HG02938 (cell line): ENCODE data around the gene TCTN1.
"Not testable (repeated sequence)": the region's sequence is repeated elsewhere in the genome, so short reads cannot be mapped to it uniquely, and the experiment has no call there.

Experiments used
- ATAC-seq: cut with Tn5 transposase; IDR thresholded peaks from one replicate; pipeline ENCODE4 v1.9.1; 2021; ENCODE audit warnings: mild to moderate bottlenecking, moderate library complexity; ENCODE audit not compliant: unreplicated experiment

The TCTN1 gene

DNA sequence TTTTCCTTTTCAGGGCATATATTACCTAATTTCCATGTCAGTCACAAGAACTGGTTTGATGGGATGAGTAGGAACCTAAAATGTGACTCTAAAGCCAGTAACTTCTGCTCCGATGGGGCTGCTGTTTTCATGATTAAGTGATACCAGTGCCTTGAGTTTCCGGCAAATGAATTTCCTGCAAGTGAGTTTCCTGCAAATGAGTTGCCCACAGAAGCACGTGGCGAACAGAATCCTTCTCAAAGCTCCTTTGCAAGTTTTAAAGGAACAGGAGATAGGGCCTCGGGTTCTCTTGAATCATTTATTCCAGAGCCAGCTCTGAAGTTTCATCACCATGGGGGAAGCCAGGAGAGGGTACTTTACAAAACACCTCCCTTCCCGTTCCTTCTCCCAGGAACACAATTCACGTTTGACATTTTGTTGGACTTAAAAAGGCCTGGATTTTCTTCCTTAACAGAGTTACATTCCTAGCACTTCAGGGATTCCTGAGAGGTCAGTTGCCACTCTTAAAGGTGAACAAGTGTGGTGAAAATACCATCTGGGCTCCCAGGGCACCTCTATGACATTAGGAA lies 28.6 kb upstream of the TCTN1 start:
- ATAC-seq: no peak

DNA sequence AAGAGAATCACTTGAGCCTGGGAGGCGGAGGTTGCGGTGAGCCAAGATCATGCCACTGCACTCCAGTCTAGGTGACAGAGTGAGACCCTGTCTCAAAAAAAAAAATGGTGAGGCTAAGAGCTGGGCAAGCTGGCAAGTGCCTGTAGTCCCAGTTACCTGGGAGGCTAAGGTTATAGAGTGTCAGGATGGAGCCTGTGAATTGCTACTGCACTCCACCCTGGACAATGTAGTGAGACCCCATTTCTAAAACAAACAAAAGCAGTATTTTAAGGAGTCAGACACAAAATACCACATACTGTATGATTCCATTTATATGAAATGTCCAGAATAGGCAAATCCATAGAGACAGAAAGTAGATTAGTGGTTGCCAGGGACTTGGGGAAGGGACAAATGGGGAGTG lies 26.8 kb upstream of the TCTN1 start:
- ATAC-seq: not testable (repeated sequence)

DNA sequence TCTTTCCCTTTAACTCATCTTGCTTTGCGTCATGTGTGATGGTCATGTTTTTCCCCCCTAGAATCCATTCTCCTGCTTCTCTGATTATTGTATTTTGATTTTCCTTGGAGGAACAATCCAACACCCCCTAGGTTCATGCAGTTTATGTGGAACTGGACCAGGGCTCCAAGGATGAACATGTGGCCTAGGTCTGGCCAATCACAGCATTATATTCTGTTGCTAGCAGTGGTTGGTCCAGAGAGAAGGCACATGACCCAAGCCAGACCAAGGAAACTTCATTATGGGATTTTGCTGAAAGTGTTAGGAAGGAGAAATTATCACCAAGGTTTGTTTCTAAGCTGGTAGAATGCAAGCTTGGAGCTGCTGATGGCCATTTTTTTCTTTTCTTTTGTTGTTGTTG lies 23.9 kb upstream of the TCTN1 start:
- ATAC-seq: no peak

DNA sequence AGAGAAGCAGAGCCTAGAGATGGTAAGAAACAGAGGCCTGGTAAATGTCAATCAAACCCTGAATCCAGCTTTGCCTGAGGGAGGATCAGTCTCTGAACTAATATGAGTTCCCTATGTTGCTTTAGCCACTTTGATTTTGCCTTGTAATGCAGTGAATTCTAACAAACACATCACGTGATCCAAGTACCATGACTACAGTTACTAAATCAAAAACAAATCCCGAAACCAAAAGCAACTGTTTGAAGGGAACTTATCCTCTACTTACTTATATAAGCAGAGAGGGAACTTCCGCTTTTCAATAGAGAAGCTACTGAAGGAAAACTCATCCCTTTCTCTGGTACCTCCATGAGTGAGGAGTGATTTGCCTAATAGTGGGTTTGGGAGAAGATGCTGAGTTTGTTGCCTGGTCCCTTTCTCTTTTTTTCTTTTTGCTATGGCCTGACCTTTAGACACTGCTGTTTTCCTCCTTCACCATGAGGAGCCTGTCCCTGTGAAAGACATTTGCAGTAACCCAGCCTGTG lies 23.1 kb upstream of the TCTN1 start:
- peak; percentile 92 for ATAC-seq

DNA sequence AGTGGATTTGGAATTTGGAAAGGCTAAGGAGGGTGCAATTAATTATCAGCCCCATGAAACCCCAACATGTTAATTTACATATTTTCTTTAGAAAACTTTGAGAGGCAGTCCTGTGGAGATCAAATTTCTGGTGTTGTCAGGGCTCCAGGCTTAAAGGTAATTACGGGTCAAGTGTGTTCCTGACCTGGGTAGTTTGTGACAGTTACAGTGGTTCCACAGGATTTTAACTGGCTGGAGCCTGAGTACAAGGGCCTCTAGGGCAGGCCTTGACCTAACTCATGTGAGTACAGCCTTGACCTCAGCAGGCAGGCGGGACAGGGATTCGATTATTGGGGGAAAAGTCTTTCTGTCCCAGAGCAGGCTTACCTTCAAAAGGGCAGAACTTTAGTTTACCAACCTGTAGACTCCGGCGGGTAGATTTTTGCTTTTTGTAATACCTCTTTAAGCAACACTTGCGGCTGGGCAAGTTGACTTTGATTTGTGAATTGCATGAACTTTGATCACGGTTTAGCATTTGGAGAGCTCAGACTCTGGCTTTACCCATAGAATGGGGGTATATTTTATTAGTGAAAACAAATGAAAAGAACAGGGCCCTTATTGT lies 22.4 kb upstream of the TCTN1 start:
- no peak for ATAC-seq

DNA sequence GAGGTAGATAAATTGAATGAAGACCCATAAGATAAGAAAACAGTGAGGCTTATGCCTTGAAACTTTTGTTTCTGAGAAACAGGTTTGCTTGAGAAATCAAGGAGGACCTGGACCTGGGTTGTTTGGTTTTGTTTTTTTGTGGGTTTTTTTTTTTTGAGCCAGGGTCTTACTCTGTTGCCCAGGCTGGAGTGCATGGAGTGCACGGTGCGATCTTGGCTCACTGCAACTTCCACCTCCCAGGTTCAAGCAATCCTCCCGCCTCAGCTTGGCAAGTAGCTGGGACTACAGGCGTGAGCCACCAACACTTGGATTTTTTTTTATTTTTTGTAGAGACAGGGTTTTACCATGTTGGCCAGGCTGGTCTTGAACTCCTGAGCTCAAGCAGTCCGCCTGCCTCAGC lies 21.9 kb upstream of the TCTN1 start:
- no peak for ATAC-seq

DNA sequence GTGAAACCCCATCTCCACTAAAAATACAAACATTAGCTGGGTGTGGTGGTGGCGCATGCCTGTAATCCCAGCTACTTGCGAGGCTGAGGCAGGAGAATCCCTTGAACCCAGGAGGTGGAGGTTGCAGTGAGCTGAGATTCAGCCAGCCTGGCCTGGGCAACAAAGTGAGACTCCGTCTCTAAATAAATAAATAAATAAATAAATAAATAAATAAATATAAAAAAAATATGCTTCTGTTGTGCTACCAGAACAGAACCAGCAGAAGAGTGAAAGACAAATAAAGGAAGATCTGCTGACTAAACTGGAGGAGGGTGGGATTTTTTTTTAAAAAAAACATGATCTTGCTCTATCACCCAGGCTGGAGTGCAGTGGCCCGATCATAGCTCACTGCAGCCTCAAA lies 21.0 kb upstream of the TCTN1 start:
- not testable (repeated sequence) for ATAC-seq

DNA sequence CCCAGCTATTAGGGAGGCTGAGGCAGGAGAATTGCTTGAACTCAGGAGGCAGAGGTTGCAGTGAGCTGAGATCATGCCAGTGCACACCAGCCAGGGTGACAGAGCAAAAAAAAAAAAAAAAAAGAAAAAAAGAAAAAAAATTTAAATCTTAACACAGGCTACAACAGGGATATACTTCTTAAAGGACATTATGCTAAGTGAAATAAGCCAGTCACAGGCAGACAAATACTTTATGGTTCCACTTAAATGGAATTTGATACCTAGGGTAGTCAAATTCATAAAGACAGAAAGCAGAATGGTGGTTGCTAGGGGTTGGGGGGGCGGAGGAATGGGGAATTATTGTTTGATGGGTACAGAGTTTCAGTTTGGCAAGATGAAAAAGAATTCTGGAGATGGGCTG lies 16.0 kb upstream of the TCTN1 start:
- no peak for ATAC-seq

DNA sequence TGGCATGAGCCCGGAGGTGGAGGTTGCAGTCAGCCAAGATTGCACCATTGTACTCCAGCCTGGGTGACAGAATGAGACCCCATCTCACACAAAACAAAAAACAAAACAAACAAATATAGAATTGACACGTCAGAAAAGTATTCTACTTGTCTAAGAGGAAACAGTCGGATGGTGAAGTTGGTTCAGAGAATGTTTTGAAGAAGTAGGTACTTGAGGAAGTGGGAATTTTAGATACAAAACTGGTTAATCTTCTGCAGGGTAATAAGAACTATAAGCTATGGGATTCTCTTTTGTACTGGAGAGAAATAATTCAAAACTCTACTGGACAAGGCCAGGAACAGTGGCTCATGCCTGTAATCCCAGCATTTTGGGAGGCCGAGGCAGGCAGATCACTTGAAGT lies 14.6 kb upstream of the TCTN1 start:
- no peak for ATAC-seq

DNA sequence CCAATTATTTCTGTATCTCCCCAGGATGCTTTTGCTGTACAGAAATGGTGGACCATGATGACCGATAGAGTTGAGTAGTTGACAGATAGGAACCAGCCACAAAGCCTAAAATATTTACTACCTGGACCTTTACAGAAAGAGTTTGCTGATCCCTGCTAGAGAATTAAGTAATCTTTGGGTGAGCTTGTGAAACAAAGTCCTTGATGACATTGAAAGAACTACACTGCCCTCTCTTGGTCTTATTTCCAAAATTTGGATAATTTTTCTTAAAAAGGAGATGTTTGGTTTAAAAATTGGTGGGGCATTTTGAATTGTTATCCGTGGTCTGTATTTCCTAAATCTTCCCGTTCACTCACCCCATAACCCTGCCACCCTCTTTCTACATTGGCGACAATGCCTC lies 13.7 kb upstream of the TCTN1 start:
- no peak for ATAC-seq

DNA sequence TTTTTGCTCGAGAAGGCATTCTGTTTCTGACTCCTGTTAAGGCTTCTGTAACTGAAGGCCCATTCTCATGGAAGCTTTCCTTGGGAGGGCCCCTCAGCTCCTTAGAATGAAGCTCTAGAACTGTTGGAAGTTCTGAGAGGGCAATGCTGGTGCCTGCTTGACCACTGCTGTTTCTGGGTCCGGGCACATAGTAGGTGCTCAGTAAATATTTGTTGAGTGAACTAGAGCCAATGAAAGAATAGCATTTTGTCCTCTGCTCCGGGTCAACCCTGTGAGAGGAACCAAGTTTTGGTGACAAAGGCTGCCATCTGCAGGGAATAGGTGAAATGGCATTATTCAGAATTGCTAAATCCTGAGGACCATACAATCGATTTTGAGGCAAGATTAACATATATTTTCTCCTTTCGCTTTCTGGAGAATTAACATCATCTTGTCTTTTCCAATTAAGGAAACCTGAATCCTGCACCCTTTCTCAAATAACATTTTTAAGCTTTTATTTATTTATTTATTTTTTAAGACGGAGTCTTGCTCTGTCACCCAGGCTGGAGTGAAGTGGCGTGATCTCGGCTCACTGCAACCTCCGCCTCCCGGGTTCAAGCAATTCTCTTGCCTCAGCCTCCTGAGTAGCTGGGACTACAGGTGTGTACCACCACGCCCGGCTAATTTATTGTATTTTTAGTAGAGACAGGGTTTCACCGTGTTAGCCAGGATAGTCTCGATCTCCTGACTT lies 11.7 kb upstream of the TCTN1 start:
- not testable (repeated sequence) for ATAC-seq

DNA sequence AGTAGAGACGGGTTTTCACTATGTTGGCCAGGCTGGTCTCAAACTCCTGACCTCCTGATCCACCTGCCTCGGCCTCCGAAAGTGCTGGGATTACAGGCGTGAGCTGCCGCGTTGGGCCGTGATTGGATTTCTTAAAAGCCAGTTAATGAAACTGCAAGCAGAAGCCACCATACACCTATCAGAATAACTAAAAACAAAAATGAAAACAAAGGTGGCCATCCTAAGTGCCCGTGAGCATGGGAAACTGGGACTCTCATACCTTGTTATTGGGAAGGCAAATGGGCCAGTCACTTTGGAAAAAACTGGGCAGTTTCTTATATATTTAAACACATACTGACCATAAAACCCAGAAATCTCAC lies 7.7 kb upstream of the TCTN1 start:
- no peak for ATAC-seq

DNA sequence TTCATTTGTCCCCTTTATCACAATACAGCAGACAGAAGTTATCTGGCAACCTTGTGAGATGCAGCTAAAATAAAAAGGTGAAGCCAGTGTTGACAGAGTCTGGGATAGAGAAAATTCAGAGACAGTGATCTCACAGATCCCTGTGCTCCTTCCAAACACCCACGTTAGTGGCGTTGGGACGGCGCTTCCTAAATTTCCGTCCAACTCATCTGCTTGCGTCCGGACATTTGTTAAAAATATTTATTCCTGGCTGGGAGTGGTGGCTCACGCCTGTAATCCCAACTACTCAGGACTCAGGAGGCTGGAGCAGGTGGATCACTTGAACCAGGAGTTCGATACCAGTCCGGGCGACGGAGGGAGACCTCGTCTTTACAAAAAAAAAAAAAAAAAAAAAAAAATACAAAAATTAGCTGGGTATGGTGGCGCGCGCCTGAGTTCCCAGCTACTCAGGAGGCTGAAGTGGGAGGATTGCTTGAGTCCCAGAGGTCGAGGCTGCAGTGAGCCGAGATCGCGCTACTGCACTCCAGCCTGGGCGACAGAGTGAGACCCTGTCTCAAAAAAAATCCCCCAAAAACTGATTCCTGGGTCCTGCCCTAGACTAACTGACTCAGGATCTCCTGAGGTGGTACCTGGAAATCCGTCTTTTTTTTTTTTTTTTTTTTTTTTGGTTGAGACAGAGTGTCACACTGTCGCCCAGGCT lies 708 bp upstream of the TCTN1 start:
- ATAC-seq: no peak

DNA sequence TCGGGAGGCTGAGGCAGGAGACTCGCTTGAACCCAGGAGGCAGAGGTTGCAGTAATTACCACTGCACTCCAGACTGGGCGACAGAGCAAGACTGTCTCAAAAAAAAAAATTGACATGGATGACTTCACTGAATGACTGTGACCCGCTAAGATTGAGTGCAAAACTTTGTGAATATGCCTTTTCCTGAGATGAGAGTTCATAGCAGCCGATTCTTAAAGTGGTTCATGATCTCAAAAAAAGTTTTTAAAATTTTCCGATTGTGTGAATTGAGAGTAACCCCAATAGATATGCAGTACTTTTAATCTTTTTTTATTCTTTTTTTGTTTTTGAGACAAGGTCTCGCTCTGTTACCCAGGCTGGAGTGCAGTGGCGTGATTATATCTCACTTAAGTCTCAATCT lies 1.2 kb downstream of the TCTN1 start:
- ATAC-seq: no peak

DNA sequence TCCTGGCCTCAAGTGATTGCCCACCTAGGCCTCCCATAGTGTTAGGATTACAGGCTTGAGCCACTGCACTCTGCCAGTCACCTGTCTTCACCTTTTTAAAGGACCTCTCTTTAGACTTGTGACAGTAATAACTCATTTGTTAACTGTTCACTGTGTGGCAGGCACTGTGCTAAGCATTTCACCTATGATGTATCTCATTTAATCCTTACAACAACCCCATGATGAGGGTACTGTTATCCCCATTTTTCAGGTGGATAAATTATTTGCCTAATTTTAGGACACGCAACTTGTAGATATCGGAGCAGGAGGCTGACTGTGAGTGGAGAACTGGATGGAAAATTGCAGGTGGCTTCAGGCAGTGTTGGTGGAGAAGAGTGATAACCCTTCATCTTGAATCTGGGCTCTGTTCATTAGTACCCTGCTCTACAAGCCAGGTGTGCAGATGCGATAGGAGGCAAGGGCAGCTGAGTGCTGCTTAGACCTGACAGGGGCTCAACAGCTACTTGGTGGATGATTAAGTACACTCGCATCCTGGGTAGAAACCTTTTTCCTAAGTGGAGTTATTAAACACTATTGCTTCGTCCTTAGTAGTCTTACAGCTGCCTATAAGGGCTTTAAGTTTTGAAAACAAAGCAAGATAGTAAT lies 2.7 kb downstream of the TCTN1 start:
- no peak for ATAC-seq

DNA sequence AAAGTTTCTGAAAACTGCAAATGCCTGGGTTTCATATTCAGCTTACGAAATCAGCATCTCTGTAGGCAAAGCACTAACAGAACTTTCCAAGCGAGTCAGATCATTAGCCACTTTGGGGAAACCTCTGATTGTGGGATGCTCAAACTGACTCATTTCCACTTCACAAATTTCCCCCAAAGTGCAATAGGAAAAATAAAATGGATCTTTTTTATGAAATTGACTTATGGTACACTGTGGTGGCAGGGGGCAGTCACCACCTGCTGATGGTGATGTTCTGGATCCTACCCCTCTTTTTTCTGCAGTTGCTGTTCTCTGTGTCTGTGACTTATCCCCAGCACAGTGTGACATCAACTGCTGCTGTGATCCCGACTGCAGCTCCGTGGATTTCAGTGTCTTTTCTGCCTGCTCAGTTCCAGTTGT lies 5.6 kb downstream of the TCTN1 start:
- ATAC-seq: no peak

DNA sequence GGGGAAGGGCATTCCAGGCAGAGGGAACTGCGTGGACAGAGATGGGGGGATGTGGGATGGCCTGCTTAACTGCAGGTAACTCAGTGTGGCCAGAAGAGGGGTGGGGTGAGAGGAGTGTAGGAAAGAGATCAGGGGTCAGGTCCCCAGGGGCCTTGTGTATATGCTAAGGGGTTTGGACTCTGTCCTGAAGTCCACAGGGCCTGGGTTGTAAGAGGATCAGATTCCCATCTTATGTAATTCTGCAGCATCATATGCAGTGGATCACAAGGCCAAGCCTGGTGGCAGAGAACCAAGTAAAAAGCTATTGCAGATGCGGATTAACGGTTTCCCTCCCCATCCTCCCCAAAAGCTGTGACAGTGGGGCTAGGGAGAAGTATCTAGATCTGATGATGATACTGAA lies 8.7 kb downstream of the TCTN1 start:
- no peak for ATAC-seq

DNA sequence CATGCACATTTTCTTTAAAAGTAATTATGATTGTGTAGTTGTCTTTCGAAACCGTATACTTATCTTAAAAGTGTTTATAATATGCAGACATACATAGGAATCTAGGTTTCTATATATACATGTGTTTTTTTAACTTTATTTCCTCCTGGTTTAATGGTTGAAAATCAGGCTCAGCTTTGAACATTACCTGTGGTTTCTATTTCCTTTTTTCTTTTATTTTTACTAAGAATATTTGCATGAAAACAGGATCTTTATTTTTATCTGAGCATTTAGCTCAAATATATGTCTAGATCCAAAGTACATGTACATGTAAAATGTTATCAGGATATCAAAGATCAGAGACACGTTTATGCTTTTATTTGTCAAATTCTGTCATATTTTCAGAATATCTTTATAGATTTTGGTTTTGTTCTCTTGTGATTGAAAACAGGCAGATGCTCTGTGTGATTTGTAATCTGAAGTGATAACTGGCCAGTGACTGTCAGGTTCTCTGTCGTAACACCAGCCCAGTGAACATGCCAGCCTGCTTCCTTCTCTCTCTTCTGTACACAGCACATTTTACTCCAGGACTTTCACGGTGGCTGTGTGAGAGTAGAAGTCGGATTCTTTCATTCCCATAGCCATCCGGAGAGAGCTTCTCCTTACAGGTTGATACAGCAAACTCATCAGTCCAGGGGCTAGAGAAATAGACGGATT lies 13.7 kb downstream of the TCTN1 start:
- no peak for ATAC-seq

DNA sequence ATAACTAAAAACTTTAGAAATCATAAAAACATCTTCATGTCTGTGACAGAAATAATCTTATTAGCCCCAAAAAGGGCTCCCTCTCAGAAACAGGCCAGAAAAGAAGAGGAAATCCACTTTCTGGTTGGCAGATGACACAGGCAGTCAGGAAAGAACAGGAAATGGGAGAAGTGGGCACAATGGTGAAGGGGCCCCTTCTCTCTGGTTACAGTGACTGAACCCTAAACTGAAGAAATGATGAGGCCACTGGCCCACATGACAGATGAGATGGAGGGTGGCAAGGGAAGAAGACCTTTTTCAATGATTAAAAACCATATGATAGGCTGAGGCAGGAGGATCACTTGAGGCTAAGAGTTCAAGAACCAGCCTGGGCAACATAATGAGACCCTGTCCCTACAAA lies 21.1 kb downstream of the TCTN1 start:
- ATAC-seq: no peak

DNA sequence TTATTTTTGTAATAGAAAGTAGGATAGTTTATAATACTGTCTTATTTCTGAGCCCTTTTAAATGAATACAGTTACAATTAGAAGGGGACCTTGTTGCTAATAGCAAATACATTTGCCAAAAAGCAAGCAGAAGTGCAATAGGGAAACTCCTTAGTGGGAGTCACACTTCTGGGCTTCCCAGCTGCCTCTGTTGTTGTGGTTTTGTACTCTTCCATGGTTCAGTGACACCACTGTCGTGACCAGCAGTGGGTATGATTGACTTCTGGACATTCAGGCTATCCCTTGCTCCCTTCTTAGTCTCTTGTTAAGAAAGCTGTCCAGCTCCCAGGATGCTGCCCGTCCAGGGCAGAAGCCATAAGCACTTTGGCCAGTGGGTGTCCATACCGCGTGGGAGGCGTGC lies 22.6 kb downstream of the TCTN1 start:
- ATAC-seq: no peak
